Frontal cortex (tissue), 4 donors: ENCODE data around the gene PPP2R5E. TPM values are rescaled to one million over a fixed set of nuclear protein-coding genes. Genes with fewer than 3 reads are reported as not detected.
"Not testable (repeated sequence)": the region's sequence is repeated elsewhere in the genome, so short reads cannot be mapped to it uniquely, and the experiment has no call there.

Source experiments
- DNase-seq, 2 donors: peaks; one replicate each; pipeline ENCODE4 v3.0.0; 2012; ENCODE audit warnings: low spot score in 2 of 2
- FAIRE-seq: peaks from 2 replicates; lab custom pipeline; 2012; peaks lifted over from hg19 to GRCh38; lab: Jason Lieb, UNC
- total RNA-seq: library from RNA; depleted of rRNA; stranded (reverse); fragments of >200 nt; gene quantifications from one replicate; pipeline ENCODE4 v1.2.3, GENCODE V29; 2014
- donor health status: control.
- donor health status: control.
- donor health status: control.

The PPP2R5E gene
- total RNA-seq: 35.1 TPM

GRCh38 chr14:63543000-63543825 lies at the start of gene PPP2R5E:
PPP2R5E (minus strand) TSS chr14:63543377; CDS start chr14:63539685, 3,692 bp downstream.
- FAIRE-seq: peak; percentile 50
- peak; percentile 89 for DNase-seq

GRCh38 chr14:63583046-63583445 lies 39.9 kb upstream of the PPP2R5E start:
- not testable (repeated sequence) for FAIRE-seq, DNase-seq

GRCh38 chr14:63581491-63581890 lies 38.3 kb upstream of the PPP2R5E start:
- DNase-seq (no peak), FAIRE-seq (no peak)

- FAIRE-seq (no peak), DNase-seq (no peak)
Observed at GRCh38 chr14:63578300-63578699, 35.1 kb upstream of the PPP2R5E start.

GRCh38 chr14:63573581-63573980 lies 30.4 kb upstream of the PPP2R5E start:
- FAIRE-seq: no peak
- no peak for DNase-seq

- FAIRE-seq: no peak
- DNase-seq: no peak
Observed at GRCh38 chr14:63565448-63565847, 22.3 kb upstream of the PPP2R5E start.

GRCh38 chr14:63564318-63564717 lies 21.1 kb upstream of the PPP2R5E start:
- FAIRE-seq (no peak), DNase-seq (no peak)

- no peak for DNase-seq
Observed at GRCh38 chr14:63563370-63564026, 20.3 kb upstream of the PPP2R5E start.

GRCh38 chr14:63562405-63562804 lies 19.2 kb upstream of the PPP2R5E start:
- FAIRE-seq (no peak), DNase-seq (no peak)

More at GRCh38 chr14:63563370-63564026, 20.3 kb upstream of the PPP2R5E start:
- FAIRE-seq: no peak

GRCh38 chr14:63555572-63555971 lies 12.4 kb upstream of the PPP2R5E start:
- DNase-seq: no peak
- no peak for FAIRE-seq

- DNase-seq (no peak), FAIRE-seq (no peak)
Observed at GRCh38 chr14:63551332-63551731, 8.2 kb upstream of the PPP2R5E start.

- DNase-seq (no peak), FAIRE-seq (no peak)
Observed at GRCh38 chr14:63547798-63548335, 4.7 kb upstream of the PPP2R5E start.

GRCh38 chr14:63545431-63545830 lies 2.3 kb upstream of the PPP2R5E start:
- no peak for DNase-seq
- FAIRE-seq: no peak

GRCh38 chr14:63544591-63545299 lies 1.6 kb upstream of the PPP2R5E start:
- peak in 1 of 2 donors; percentile 43 for DNase-seq
- no peak for FAIRE-seq

GRCh38 chr14:63543826-63544406 lies 739 bp upstream of the PPP2R5E start:
- DNase-seq (no peak), FAIRE-seq (no peak)

- FAIRE-seq (no peak), DNase-seq (no peak)
Observed at GRCh38 chr14:63542231-63542999, 762 bp downstream of the PPP2R5E start.

GRCh38 chr14:63535918-63536317 lies 7.3 kb downstream of the PPP2R5E start:
- DNase-seq (no peak), FAIRE-seq (no peak)

GRCh38 chr14:63533474-63533873 lies 9.7 kb downstream of the PPP2R5E start:
- DNase-seq: no peak
- FAIRE-seq: no peak

GRCh38 chr14:63524537-63525155 lies 18.5 kb downstream of the PPP2R5E start:
- DNase-seq (no peak), FAIRE-seq (no peak)
